Mucosa of descending colon (tissue), 3 donors: ENCODE measurements around the gene TRAF2. TPM values are rescaled to one million over a fixed set of nuclear protein-coding genes. Genes with fewer than 3 reads are reported as not detected.

ENCODE experiments used
- ATAC-seq: fragments of 200-7000 bp; cut with Tn5 transposase; one replicate; pipeline ENCODE4 v1.9.1; 2020; ENCODE audit warnings: mild to moderate bottlenecking, moderate library complexity
- DNase-seq, 3 donors: peaks; one replicate each; pipeline ENCODE4 v3.0.0-alpha.2; 2020
- H3K36me3 ChIP-seq: fragments of 200-600 bp; one replicate; pipeline ENCODE4 v1.8.0; 2021; ENCODE audit warnings: low read depth, mild to moderate bottlenecking
- H3K4me1 ChIP-seq: fragments of 200-600 bp; one replicate; pipeline ENCODE4 v1.8.0; 2021; ENCODE audit warnings: low read depth, mild to moderate bottlenecking
- H3K4me3 ChIP-seq: fragments of 200-600 bp; one replicate; pipeline ENCODE4 v1.8.0; 2021; ENCODE audit warnings: mild to moderate bottlenecking
- H3K9me3 ChIP-seq: fragments of 200-600 bp; one replicate; pipeline ENCODE4 v1.8.0; 2021; ENCODE audit warnings: mild to moderate bottlenecking
- intact Hi-C, 2 donors: fragments of 100-400 bp; cut with DNase I in 1 of 2; cut with micrococcal nuclease in 1 of 2; formaldehyde crosslinking; loops; one replicate each; pipeline versions ENCODE4 v1.11.0 to v1.11.1; 2022; cut with DNase I, micrococcal nuclease
- total RNA-seq, 3 donors: library from RNA; stranded (reverse); fragmentation: NEBNext Ultra II Directional in 2 of 3; extraction: Animal tissue kit (Norgen Biotek cat#: 25700) in 2 of 3; gene quantifications; one replicate each; pipeline versions ENCODE4 v1.2.1 to v1.2.4, GENCODE V29; 2021 to 2023
- TF ChIP-seq, protein P1 (sequence below): fragments of 200-600 bp; IDR thresholded peaks from one replicate; pipeline ENCODE4 v1.8.0; 2022; ENCODE audit warnings: antibody characterized with exemption, mild to moderate bottlenecking
- donor health status: DM: no; HTN: no; CAD: no; lungs with moderate emphysema.
- donor health status: DM: no; HTN: no; CAD: no.
- donor health status: DM: no; HTN: yes; CAD: no.

The TRAF2 gene
- total RNA-seq, 3 donors from 2014 or later, result 19.6 to 28.2 (median 21.1) TPM

DNA sequence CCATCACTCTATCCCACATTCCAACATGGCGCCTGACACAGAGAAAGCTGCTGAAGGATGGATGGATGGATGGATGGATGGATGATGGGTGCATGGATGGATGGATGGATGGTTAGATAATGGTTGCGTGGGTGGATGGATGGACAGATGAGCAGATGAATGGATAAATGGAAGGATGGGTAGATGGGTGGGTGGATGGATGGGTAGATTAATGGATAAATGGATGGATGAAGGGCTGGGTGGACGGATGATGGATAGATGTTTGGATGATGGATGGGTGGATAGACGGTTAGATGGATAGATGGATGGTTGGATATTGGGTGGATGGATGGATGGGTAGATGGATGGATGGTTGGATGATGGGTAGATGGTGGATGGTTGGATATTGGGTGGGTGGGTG, 70.3 kb downstream of the TRAF2 start:
- intact Hi-C loops, result no loop called here
- no peak for ATAC-seq
- TF ChIP-seq, protein P1, sequence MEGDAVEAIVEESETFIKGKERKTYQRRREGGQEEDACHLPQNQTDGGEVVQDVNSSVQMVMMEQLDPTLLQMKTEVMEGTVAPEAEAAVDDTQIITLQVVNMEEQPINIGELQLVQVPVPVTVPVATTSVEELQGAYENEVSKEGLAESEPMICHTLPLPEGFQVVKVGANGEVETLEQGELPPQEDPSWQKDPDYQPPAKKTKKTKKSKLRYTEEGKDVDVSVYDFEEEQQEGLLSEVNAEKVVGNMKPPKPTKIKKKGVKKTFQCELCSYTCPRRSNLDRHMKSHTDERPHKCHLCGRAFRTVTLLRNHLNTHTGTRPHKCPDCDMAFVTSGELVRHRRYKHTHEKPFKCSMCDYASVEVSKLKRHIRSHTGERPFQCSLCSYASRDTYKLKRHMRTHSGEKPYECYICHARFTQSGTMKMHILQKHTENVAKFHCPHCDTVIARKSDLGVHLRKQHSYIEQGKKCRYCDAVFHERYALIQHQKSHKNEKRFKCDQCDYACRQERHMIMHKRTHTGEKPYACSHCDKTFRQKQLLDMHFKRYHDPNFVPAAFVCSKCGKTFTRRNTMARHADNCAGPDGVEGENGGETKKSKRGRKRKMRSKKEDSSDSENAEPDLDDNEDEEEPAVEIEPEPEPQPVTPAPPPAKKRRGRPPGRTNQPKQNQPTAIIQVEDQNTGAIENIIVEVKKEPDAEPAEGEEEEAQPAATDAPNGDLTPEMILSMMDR, result no peak

DNA sequence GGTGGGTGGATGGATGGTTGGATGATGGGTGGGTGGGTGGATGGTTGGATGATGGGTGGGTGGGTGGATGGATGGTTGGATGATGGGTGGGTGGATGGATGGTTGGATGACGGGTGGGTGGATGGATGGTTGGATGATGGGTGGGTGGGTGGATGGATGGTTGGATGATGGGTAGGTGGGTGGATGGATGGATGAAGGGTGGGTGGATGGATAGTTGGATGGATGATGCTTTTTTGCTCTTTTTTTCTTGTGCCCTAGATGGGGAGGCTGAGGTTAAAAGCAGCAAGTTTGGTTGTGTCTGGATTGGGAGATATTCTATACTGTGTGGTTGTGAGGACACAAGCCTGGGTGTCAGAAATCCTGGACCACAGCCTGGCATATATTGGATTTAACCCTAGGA, 71.1 kb downstream of the TRAF2 start:
- TF ChIP-seq, protein P1, result no peak
- no peaks in the 10 kb centered on the region for H3K36me3 ChIP-seq
- no peak for ATAC-seq
- DNase-seq, result no peak
- no peak overlapping the region for H3K4me3 ChIP-seq
- intact Hi-C loops, result no loop called here
- H3K4me1 ChIP-seq, result no peaks in the 10 kb centered on the region
- no peaks in the 10 kb centered on the region for H3K9me3 ChIP-seq

More for the DNA sequence above, 70.3 kb downstream of the TRAF2 start:
- H3K36me3 ChIP-seq, result no peaks in the 10 kb centered on the region
- H3K4me3 ChIP-seq, result no peak overlapping the region
- no peaks in the 10 kb centered on the region for H3K9me3 ChIP-seq
- peaks cover 8% of the 10 kb centered on the region for H3K4me1 ChIP-seq
- DNase-seq, result no peak

DNA sequence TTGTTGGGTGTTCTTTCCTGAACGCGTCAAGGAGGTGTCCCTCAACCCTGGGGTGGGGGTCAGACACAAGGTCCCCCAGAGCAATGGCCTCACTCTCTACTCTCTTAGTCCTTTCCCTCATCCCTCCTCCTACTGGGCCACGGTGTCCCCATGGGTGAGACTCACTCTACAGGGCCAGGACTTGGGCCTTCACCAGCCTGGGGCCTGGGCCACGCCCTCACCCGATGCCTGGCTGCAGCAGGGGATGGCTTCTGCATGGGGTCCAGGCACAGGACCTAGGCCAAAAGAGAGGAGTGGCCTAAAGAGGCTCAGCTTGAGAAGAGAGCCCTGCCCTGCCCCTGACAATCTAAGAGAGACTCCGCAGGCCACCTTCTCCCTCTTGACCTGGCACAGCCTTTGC, 71.6 kb downstream of the TRAF2 start:
- intact Hi-C loops, result no loop called here
- H3K4me3 ChIP-seq, result no peak overlapping the region
- ATAC-seq, result no peak
- TF ChIP-seq, protein P1, result no peak
- H3K36me3 ChIP-seq, result no peaks in the 10 kb centered on the region
- DNase-seq, result no peak
- H3K9me3 ChIP-seq, result no peaks in the 10 kb centered on the region
- no peaks in the 10 kb centered on the region for H3K4me1 ChIP-seq

DNA sequence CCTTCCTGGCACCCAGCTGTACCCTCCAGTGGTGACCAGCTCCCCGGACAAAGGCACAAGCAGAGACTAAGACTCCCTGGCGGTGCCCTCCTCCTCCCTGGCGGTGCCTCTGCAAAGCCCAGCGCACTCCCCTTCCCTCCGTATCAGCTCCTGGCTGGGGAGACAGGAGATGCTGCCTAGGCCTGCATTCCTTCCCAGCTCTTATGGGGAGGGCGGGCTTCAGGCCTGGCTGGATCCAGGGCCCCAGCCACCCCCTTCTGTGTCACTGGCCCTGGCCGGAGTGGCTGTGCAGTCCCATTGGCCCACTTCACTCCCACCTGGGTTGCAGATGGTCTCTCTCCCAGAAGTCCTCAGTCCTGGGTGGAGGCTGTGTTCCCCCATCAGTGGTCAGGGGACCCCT, 72.2 kb downstream of the TRAF2 start:
- no peaks in the 10 kb centered on the region for H3K9me3 ChIP-seq
- intact Hi-C loops, result no loop called here
- H3K4me1 ChIP-seq, result no peaks in the 10 kb centered on the region
- no peak overlapping the region for H3K4me3 ChIP-seq
- ATAC-seq, result no peak
- H3K36me3 ChIP-seq, result no peaks in the 10 kb centered on the region
- DNase-seq, result no peak
- TF ChIP-seq, protein P1, result no peak

DNA sequence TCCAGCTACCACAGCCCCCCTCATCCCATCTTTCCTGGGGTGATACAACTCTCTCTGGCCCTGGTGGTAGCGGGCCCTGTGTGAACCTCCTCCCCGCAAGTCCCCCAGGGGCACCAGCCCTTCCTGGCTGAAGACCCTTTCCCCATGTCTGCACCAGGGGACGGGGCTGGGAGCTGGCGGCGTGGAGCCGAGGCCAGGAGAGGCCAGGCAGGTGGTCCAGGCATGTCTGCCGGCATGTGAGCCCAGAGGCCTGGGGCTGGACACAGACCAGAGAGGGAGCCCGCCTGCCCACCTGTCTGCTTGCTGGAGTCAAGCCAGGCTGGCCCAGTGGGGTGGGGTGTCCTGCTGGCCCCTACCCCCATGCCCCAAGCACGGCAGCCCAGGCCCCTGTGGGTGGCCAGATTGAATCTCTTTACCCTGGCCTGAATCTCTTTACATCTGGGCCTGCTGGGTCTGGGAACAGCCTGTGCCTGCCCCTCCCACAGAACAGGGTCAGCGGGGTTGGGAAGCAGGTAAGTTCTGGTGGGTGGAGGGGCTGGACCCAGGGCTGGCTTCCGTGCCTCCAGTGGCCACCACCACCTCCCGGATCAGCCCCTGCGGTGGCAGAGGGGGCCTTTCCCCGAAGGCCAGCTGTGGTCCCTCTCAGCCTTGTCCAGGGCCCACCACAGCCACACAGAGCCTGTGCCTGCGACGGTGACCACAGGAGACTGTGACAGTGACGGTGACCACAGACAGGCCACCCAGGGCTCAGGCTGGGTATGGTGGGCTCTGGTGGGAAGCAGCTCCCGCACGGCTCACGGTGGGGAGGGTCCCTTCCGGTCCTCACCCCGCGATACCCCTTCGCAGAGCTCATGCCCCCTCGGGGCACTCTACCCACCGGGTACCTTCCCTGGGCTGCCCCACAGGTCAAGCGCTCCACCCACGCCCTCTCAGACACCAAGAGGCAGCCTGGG, 72.9 kb downstream of the TRAF2 start:
- H3K9me3 ChIP-seq, result no peaks in the 10 kb centered on the region
- no peaks in the 10 kb centered on the region for H3K36me3 ChIP-seq
- peaks cover 4% of the 10 kb centered on the region for H3K4me1 ChIP-seq
- ATAC-seq, result no peak
- TF ChIP-seq, protein P1, result no peak
- H3K4me3 ChIP-seq, result no peak overlapping the region
- intact Hi-C loops, result no loop called here
- DNase-seq, result no peak
